ENCODE results near the gene RDH8.

- TF ChIP-seq CTCF (optimal IDR thresholded peaks at IDR 0.05 in 1 of 3, IDR thresholded peaks at IDR 0.05 in 1 of 3, conservative IDR thresholded peaks at IDR 0.05 in 1 of 3; ENCODE audit: extremely low read depth in 1 of 3, insufficient read depth in 2 of 3, low read length in 3 of 3) = no peak
- TF ChIP-seq EZH2 (IDR thresholded peaks at IDR 0.05; ENCODE audit: low read length) = no peak
These were observed 3.0 kb upstream of the RDH8 start, which contains the start of gene COL5A3 for GRCh38 chr19:10010247-10010691.

Measured in keratinocyte (primary cell).